K562 (cell line): ENCODE results near the gene G6PC3. TPM values are rescaled to one million over a fixed set of nuclear protein-coding genes. Genes with fewer than 3 reads are reported as not detected.

Experiments
- SMARCE1 ChIP-seq: fragments of 450-650 bp; IDR thresholded peaks from 2 replicates; pipeline ENCODE4 v1.7.1; 2016; ENCODE audit warnings: mild to moderate bottlenecking
- SMC3 ChIP-seq: conservative IDR thresholded peaks from 2 replicates; pipeline ENCODE4 v1.6.1; 2011; ENCODE audit warnings: low read depth, low read length, improper control_type of control experiment; ENCODE audit not compliant: insufficient read depth
- SPI1 ChIP-seq: IDR thresholded peaks from 2 replicates; pipeline ENCODE4 v1.6.1; 2011; ENCODE audit warnings: low read depth, low read length, control low read depth, borderline replicate concordance
- ZBTB33 ChIP-seq: sonication (generic); formaldehyde crosslinking; IDR thresholded peaks from 2 replicates; pipeline ENCODE4 v1.8.1; 2023; ENCODE audit warnings: mild to moderate bottlenecking, missing genetic modification reagents
- ZBTB7A ChIP-seq: IDR thresholded peaks from 2 replicates; pipeline ENCODE4 v1.6.1; 2011; ENCODE audit warnings: low read depth, mild to moderate bottlenecking, low read length, moderate library complexity, borderline replicate concordance; ENCODE audit not compliant: control insufficient read depth
- polyA plus RNA-seq, 8 experiments: library from polyadenylated mRNA; depleted of rRNA in 4 of 8; stranded (reverse) in 5 of 8; unstranded in 3 of 8; fragments of >200 nt; fragmentation: Nextera tagmentation in 2 of 8; fragmentation: Illumina TruSeq in 1 of 8; extraction: Ambion mirVana in 2 of 8; extraction: Trizol in 1 of 8; gene quantifications; 2 replicates each; pipeline versions ENCODE4 v1.2.1 to v1.2.3, GENCODE V29; 2011 to 2014; ENCODE audit warnings: inconsistent platforms in 1 of 8, missing spikeins in 1 of 8
- total RNA-seq, 7 experiments: library from RNA; depleted of rRNA in 6 of 7; stranded (reverse); fragments of >200 nt in 6 of 7; fragmentation: Illumina TruSeq in 2 of 7; extraction: Trizol in 2 of 7; gene quantifications; 2 replicates each; pipeline versions ENCODE4 v1.2.1 to v1.2.3, GENCODE V29; 2011 to 2021; ENCODE audit warnings: low replicate concordance in 1 of 7
- TF ChIP-seq, protein P1 (sequence below): fragments of 250-450 bp; sonication (Bioruptor Pico); IDR thresholded peaks from 2 replicates; pipeline ENCODE4 v1.5.0; 2022; ENCODE audit warnings: mild to moderate bottlenecking
- TF ChIP-seq, protein P2 (sequence below): fragments of 450-650 bp; IDR thresholded peaks from 2 replicates; pipeline ENCODE4 v1.6.1; 2016; ENCODE audit warnings: low read depth, mild to moderate bottlenecking, moderate library complexity

Gene G6PC3
- total and polyA plus RNA-seq, 9 of the 15 experiments (the other 6 are each of a cell fraction or from before 2014, with no cell fraction given), result 10.4 to 57.8 (median 31.1) TPM

GRCh38 chr17:44093231-44093900 is 22.8 kb downstream of the G6PC3 start (continued):
- TF ChIP-seq SMARCE1, result no peak
- no peak for TF ChIP-seq SMC3
- peak; percentile 69; the same call in 1 of the 2 replicates for TF ChIP-seq ZBTB33 (CRISPR knock-in tag)
- TF ChIP-seq SPI1, result no peak
- no peak for TF ChIP-seq ZBTB7A
- TF ChIP-seq, protein P1, sequence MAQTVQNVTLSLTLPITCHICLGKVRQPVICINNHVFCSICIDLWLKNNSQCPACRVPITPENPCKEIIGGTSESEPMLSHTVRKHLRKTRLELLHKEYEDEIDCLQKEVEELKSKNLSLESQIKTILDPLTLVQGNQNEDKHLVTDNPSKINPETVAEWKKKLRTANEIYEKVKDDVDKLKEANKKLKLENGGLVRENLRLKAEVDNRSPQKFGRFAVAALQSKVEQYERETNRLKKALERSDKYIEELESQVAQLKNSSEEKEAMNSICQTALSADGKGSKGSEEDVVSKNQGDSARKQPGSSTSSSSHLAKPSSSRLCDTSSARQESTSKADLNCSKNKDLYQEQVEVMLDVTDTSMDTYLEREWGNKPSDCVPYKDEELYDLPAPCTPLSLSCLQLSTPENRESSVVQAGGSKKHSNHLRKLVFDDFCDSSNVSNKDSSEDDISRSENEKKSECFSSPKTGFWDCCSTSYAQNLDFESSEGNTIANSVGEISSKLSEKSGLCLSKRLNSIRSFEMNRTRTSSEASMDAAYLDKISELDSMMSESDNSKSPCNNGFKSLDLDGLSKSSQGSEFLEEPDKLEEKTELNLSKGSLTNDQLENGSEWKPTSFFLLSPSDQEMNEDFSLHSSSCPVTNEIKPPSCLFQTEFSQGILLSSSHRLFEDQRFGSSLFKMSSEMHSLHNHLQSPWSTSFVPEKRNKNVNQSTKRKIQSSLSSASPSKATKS (CRISPR knock-in tag), result no peak
- TF ChIP-seq, protein P2, sequence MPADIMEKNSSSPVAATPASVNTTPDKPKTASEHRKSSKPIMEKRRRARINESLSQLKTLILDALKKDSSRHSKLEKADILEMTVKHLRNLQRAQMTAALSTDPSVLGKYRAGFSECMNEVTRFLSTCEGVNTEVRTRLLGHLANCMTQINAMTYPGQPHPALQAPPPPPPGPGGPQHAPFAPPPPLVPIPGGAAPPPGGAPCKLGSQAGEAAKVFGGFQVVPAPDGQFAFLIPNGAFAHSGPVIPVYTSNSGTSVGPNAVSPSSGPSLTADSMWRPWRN, result no peak
- TF ChIP-seq, all 486 proteins: peak for 2
